Measurements from ENCODE around the gene RPL22.

RPL22 gene

DNA sequence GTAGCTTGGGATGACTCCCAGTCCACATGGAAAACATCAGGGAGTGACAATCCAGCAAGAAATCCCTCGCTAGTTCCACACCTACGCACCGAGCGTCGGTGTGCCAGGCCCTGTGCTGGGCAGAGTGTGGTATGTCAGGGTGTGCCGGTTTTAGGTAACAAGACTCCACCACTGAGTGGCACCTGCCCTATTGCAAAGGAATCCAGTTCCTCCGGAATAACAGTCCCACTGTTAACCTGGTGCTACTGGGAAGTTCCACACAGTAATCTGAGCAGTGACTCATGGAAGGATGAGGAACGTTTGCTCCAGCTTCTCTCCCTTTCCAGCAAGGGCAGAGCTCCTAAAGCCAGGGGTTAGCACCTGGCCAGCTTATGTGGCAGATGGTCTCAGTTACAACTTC, 20.8 kb upstream of the RPL22 start:
- no peak; the same call in 1 of the 2 replicates for TF ChIP-seq POLR2AphosphoS5 (IDR thresholded peaks at IDR 0.05; ENCODE audit: low read depth, low read length)
- no peak for TF ChIP-seq FOXP2 (optimal IDR thresholded peaks at IDR 0.05; ENCODE audit: borderline replicate concordance, extremely low read depth, extremely low read length, insufficient read depth)
- TF ChIP-seq, protein P1, sequence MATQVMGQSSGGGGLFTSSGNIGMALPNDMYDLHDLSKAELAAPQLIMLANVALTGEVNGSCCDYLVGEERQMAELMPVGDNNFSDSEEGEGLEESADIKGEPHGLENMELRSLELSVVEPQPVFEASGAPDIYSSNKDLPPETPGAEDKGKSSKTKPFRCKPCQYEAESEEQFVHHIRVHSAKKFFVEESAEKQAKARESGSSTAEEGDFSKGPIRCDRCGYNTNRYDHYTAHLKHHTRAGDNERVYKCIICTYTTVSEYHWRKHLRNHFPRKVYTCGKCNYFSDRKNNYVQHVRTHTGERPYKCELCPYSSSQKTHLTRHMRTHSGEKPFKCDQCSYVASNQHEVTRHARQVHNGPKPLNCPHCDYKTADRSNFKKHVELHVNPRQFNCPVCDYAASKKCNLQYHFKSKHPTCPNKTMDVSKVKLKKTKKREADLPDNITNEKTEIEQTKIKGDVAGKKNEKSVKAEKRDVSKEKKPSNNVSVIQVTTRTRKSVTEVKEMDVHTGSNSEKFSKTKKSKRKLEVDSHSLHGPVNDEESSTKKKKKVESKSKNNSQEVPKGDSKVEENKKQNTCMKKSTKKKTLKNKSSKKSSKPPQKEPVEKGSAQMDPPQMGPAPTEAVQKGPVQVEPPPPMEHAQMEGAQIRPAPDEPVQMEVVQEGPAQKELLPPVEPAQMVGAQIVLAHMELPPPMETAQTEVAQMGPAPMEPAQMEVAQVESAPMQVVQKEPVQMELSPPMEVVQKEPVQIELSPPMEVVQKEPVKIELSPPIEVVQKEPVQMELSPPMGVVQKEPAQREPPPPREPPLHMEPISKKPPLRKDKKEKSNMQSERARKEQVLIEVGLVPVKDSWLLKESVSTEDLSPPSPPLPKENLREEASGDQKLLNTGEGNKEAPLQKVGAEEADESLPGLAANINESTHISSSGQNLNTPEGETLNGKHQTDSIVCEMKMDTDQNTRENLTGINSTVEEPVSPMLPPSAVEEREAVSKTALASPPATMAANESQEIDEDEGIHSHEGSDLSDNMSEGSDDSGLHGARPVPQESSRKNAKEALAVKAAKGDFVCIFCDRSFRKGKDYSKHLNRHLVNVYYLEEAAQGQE (IDR thresholded peaks at IDR 0.05; ENCODE audit: insufficient read depth in 1 of 2, low read depth in 2 of 2, low read length in 2 of 2) = no peak
- no peak for TF ChIP-seq SIN3A (IDR thresholded peaks at IDR 0.05; ENCODE audit: borderline replicate concordance, insufficient read depth, low read length)
- no peak for TF ChIP-seq TAF1 (IDR thresholded peaks at IDR 0.05; ENCODE audit: borderline replicate concordance, insufficient read depth, low read length)

DNA sequence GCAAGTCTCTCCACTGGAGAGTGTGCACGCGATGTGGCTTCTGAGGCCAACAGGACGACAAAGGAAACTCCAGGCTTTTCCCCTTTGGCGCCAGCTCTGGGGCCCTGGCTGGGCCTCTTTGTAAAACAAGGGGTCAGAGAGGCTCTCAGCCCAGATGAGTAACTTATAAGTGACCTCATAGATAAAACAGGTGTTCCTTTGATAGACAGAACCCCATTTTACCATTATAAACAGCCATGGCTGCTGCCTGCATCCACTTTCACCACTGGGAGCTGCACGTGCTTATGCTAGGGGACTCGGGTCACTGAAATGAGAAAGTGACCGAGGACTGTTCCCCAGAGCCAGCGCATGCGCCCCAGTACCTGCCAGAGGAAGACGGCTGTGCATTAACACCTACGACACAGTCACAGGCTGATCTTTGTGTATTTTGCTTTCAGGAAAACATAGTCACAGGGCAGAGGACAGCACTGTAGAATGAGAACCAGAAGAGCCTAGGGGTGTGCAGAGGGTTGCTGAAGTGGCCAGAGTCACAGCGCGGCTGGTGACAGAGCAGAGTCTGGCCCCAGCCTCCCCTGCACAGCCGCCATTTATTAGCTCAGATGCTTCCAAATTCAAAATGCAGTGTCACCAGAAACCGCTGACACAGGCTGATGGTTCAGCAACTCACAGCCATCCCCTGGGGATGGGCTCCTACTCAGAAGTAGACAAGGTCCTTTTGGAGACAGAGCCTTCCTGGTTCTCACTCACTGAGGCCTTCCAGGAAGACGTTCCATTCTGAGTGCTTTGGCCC, 19.2 kb upstream of the RPL22 start:
- TF ChIP-seq TAF1 (IDR thresholded peaks at IDR 0.05; ENCODE audit: borderline replicate concordance, insufficient read depth, low read length) (no peak), POLR2AphosphoS5 (IDR thresholded peaks at IDR 0.05; ENCODE audit: low read depth, low read length) (no peak), SIN3A (IDR thresholded peaks at IDR 0.05; ENCODE audit: borderline replicate concordance, insufficient read depth, low read length) (no peak), FOXP2 (optimal IDR thresholded peaks at IDR 0.05; ENCODE audit: borderline replicate concordance, extremely low read depth, extremely low read length, insufficient read depth) (no peak)
- TF ChIP-seq, protein P1 (IDR thresholded peaks at IDR 0.05; ENCODE audit: insufficient read depth in 1 of 2, low read depth in 2 of 2, low read length in 2 of 2) = no peak

DNA sequence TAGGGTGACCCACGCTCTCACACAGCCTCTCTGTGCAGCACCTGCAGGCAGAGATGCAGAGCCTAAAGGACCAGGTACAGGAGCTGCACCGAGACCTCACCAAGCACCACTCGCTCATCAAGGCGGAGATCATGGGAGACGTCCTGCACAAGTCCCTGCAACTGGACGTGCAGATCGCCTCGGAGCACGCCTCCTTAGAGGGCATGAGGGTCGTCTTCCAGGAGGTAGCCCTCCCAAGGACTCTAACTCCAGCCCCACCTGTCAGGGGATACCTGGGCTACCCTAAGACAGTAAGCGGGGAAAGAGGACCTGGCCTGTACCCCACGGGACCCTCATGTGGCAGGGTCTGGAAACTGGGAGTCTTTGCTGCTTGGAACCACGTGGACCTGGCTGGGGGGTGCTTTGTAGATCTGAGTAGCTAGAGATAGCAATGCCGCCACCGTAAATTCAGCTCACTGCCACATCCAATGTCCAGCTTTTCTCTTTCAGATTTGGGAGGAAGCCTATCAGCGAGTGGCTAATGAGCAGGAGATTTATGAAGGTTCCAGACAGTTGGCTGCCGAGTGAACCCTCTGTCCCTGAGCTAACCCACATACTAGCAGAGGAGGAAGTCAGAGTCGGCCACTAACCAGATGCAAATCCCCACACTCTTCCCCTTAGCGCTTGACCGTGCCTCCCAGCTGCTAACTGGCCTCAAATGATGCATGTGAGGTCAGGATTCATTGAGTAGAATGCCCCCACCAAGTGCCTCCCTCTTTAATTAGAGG, 13.0 kb upstream of the RPL22 start:
- TF ChIP-seq, protein P1 (IDR thresholded peaks at IDR 0.05; ENCODE audit: insufficient read depth in 1 of 2, low read depth in 2 of 2, low read length in 2 of 2) = no peak
- no peak for TF ChIP-seq FOXP2 (optimal IDR thresholded peaks at IDR 0.05; ENCODE audit: borderline replicate concordance, extremely low read depth, extremely low read length, insufficient read depth)
- no peak for TF ChIP-seq TAF1 (IDR thresholded peaks at IDR 0.05; ENCODE audit: borderline replicate concordance, insufficient read depth, low read length)
- no peak for TF ChIP-seq SIN3A (IDR thresholded peaks at IDR 0.05; ENCODE audit: borderline replicate concordance, insufficient read depth, low read length)
- TF ChIP-seq POLR2AphosphoS5 (IDR thresholded peaks at IDR 0.05; ENCODE audit: low read depth, low read length) = no peak

DNA sequence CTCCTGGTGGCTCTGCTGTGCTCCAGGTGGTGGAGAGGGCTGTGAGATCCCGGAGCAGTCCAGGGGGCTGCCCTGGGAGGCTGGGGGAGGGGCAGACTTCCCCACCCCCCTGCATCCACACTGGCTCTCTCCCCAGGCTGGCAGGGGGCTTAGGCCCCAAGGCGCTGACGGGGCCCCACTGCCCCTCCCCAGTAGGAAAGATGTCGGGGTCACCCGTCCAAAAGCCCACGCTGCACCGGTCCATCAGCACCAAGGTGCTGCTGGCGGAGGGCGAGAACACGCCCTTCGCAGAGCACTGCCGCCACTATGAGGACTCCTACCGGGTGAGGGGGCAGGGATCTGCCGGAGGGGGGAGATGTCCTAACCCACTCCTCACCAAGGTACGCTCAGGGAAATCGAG, 12.3 kb upstream of the RPL22 start:
- TF ChIP-seq TAF1 (IDR thresholded peaks at IDR 0.05; ENCODE audit: borderline replicate concordance, insufficient read depth, low read length) (no peak), POLR2AphosphoS5 (IDR thresholded peaks at IDR 0.05; ENCODE audit: low read depth, low read length) (no peak), FOXP2 (optimal IDR thresholded peaks at IDR 0.05; ENCODE audit: borderline replicate concordance, extremely low read depth, extremely low read length, insufficient read depth) (no peak), SIN3A (IDR thresholded peaks at IDR 0.05; ENCODE audit: borderline replicate concordance, insufficient read depth, low read length) (no peak)
- TF ChIP-seq, protein P1 (IDR thresholded peaks at IDR 0.05; ENCODE audit: insufficient read depth in 1 of 2, low read depth in 2 of 2, low read length in 2 of 2) = no peak

Data from PFSK-1 (cell line).